IMR-90 (cell line): ENCODE measurements around the gene PGLYRP3.

Experiments used
- MAFK ChIP-seq: IDR thresholded peaks from 2 replicates; pipeline ENCODE4 v1.6.1; 2012; ENCODE audit warnings: low read depth, low read length, improper control_type of control experiment
- MXI1 ChIP-seq: IDR thresholded peaks from 2 replicates; pipeline ENCODE4 v1.6.1; 2012; ENCODE audit warnings: low read depth, mild to moderate bottlenecking, low read length, moderate library complexity, borderline replicate concordance
- POLR2A ChIP-seq: IDR thresholded peaks from 2 replicates; pipeline ENCODE4 v1.6.1; 2012; ENCODE audit warnings: mild to moderate bottlenecking, low read depth, low read length
- RCOR1 ChIP-seq: IDR thresholded peaks from 2 replicates; pipeline ENCODE4 v1.6.1; 2012; ENCODE audit warnings: mild to moderate bottlenecking, low read length, improper control_type of control experiment; ENCODE audit not compliant: insufficient replicate concordance
- RFX5 ChIP-seq: IDR thresholded peaks from 2 replicates; pipeline ENCODE4 v1.8.0; 2012; ENCODE audit warnings: low read depth, mild to moderate bottlenecking, low read length, moderate library complexity
- TF ChIP-seq, protein P1 (sequence below): fragments of 150-350 bp; IDR thresholded peaks from 2 replicates; pipeline ENCODE4 v1.6.1; 2016; ENCODE audit warnings: low read depth, mild to moderate bottlenecking, low read length, moderate library complexity, borderline replicate concordance
- TF ChIP-seq, protein P2 (sequence below): conservative IDR thresholded peaks from 2 replicates; pipeline ENCODE4 v1.5.1; 2012; ENCODE audit warnings: mild to moderate bottlenecking, low read depth, low read length, improper control_type of control experiment

DNA sequence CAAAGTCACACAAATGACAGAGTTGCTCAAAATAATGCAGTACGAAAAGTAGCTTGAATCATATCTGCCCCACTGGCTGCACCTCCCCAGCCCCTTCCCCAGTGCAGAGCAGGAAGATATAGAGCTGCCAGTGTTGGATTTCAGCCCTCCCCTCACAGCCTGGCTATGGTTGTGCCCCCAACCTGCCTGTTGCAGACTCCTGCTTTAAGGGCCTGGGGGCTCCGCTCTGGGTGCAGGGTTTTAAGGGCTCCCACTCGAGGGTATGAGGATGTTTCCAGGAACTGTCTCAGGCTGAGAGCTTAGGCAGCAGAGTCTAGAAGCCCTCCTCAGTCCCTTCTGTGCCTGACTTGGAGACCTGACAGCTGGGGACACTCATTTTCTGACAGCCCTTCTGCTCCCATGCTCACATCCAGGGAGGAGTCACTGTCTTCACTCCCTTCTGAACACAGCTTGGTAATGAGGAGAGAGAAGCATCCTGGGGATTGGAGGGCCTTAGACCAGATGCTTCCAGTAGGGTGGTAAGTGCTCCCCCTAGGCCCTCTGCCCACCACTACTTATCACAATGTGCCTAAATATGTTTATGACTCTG, 49.5 kb upstream of the PGLYRP3 start:
- TF ChIP-seq, protein P1, sequence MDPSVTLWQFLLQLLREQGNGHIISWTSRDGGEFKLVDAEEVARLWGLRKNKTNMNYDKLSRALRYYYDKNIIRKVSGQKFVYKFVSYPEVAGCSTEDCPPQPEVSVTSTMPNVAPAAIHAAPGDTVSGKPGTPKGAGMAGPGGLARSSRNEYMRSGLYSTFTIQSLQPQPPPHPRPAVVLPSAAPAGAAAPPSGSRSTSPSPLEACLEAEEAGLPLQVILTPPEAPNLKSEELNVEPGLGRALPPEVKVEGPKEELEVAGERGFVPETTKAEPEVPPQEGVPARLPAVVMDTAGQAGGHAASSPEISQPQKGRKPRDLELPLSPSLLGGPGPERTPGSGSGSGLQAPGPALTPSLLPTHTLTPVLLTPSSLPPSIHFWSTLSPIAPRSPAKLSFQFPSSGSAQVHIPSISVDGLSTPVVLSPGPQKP: no peak
- TF ChIP-seq, protein P2, sequence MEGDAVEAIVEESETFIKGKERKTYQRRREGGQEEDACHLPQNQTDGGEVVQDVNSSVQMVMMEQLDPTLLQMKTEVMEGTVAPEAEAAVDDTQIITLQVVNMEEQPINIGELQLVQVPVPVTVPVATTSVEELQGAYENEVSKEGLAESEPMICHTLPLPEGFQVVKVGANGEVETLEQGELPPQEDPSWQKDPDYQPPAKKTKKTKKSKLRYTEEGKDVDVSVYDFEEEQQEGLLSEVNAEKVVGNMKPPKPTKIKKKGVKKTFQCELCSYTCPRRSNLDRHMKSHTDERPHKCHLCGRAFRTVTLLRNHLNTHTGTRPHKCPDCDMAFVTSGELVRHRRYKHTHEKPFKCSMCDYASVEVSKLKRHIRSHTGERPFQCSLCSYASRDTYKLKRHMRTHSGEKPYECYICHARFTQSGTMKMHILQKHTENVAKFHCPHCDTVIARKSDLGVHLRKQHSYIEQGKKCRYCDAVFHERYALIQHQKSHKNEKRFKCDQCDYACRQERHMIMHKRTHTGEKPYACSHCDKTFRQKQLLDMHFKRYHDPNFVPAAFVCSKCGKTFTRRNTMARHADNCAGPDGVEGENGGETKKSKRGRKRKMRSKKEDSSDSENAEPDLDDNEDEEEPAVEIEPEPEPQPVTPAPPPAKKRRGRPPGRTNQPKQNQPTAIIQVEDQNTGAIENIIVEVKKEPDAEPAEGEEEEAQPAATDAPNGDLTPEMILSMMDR: no peak
- TF ChIP-seq RFX5: no peak
- no peak for TF ChIP-seq POLR2A
- TF ChIP-seq MXI1: no peak
- TF ChIP-seq RCOR1: no peak
- TF ChIP-seq MAFK: no peak
